GM04503 (cell line): Measurements from ENCODE around the gene SLAMF9.

Source experiments
- DNase-seq: peaks from one replicate; pipeline ENCODE4 v3.0.0-alpha.2; 2012; ENCODE audit warnings: low read depth

SLAMF9 gene

DNA sequence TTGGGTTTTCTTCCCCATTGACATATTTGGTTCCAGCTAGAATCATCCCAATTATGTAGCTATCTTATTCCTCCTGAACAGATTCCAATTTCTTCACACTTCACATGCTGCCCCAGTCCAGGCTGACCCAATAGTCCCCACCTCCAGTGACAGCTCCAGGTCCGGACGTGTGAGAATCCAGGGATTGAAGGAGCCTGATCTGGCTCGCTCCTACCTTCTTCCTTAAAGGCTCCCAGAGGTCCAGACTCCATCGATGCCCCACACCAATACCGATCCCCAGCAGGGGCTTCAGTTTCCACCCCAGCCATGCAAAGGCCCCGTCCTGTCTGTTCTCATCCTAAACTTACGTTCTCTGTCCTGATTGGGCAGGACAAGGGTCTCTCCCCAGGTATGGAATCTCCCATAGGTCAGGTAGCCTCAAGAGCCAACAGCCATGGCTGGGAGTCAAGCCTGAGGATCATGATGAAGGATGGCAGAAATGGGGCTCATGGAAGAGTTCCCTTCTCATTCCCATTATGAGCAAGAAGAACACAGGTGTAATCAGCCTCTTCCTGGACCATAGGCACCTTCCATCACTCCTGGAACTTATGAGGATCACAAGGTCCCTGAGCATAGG is 20.4 kb upstream of the SLAMF9 start:
- no peak for DNase-seq

DNA sequence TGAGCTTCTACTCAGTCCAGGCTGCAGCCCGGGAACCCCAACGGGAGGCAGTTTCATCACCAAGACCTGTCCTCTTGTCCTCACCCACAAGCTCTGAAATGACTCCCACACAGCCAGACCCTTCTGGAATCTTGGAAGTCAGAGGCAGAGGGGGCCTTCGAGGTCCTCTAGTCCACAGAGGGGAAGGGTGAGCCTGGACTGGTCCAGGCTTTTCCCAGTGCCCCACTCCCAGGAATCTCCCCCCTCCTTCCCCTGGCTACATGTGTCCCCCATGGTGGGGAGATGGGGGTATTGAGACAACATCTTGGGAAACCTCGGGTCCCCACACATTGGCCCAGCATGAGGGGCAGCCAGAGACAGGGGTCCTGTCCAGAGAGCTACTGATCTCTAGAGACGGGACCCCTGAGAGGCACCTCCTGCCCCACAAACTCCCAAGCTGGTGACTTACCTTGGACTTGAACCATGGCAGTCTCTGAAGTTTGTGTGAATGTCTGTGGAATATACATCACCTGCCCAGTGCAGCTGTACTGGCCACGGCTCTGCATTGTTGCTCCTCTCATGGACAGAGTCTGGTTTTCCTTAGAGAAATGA is 19.4 kb upstream of the SLAMF9 start:
- DNase-seq: no peak

DNA sequence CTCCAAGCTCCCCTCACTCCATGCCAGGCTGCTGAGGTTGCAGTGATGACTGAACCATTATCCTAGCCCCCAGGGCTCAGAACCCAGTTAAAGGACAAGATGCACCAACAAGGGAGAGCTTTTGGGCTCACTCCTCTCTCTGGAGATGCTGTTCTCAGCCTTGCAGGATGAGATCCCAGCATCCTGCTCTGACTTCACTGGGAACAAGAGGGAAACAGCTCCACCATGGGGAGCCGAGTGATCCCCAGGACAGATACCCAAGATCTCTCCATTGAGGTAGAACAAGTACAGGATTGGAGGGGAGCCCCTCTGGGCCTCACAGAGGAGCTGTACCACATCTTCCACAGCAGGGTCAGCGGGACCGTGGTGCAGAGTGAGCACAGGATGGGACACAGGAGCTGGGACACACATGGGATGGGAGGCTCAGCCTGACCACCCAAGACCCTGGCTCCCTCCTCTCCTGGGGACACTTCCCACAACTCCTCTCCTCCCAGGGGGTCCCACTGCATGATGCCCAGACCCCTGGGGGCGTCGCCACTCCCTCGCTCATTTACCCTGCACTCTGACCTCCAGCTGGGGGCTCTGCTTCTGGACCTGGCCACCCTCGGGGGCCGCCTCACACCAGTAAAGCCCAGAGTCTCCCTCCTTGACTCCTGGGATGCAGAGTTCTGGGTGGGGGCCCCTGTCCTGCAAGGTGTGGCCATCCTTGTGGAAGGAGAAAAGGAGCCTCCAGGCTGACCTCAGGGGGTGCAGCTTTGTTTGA is 18.6 kb upstream of the SLAMF9 start:
- DNase-seq: no peak

DNA sequence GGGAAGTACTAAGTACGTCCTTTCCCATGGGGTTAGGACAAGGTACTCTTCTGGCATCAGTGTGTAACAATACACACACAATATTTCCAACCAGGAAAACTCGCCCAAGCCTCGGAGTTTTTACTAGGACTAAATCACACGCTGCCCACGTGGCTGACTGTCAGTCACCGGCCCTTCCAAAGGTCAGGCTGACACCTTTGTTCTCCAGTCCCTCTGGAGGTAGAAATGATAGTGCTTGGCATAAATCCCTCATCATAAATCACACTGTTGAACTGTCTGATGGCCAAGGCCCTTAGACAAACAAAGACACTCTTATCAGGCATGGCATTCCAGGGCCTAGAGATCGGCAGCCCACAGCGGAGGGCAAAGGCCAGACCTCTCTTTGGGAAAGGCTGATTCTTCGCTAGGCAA is 16.9 kb upstream of the SLAMF9 start:
- DNase-seq: no peak

DNA sequence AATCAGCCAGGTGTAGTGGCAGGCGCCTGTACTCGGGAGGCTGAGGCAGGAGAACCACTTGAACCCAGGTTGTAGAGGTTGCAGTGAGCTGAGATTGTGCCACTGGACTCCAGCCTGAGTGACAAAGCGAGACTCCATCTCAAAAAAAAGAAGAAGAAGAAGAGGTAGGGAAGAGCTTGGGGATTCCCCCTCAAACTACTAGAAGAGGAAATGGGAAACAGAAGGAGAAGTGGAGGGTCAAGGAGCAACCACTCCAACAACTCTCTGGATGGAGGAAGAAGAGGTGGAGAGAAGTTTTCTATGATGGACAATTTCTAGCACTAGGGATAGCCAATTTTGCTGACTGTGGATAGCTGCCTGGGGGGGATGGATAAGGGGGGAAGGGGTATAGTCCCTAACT is 14.9 kb upstream of the SLAMF9 start:
- no peak for DNase-seq

DNA sequence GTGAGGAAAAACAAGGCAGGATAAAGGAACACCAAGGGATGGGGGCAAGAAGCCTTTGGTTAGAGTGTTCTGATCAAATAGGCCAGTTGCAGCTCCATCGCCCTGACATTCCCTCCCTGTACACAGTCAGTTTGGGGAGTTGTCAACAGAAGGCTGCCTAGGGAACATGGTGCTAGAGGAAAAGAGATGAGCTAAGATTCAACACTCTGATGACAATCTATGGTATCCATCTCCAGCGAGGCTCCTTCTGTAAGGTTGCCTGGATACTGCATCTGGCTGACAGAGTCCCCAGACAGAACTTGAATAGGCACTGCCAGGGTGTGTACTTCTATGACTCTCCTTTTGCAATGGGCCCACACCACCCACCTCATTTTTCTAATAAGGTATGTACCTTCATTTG is 11.2 kb upstream of the SLAMF9 start:
- no peak for DNase-seq

DNA sequence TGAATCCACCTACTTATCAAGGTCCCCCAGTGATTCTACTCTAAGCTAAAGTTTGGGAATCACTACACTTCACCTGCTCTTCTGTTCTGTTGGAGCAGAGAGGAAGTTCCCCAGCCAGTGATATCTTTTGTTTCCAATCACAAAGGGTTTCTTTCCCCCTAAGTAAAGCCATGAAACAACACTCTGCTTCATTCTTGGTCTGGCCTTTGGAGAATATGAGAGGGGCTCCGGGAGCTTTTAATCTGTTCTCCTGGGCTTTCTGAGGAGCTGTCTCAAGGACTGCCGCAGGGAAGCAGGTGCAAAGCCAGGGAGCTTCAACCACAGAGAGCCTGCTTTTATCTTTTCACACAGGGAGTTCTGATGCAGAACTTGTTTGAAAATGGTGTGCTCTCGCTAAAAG is 10.1 kb upstream of the SLAMF9 start:
- no peak for DNase-seq

DNA sequence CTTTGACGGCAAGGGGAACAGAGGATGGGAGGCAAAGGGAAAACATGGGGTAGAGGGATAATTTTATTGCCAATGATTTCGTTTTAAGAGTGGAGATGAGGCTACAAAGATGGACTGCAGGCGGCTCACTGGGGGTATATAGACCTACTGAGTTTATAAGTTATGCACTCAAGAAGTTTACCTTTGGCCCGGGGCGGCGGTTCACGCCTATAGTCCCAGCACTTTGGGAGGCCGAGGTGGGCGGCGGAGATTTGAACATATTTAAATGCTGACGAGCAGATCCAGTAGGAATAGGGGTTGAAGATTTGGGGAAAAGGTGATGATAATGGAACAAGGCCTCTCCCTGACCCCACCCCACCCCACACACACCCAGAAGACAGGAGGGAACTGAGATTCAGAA is 8.1 kb upstream of the SLAMF9 start:
- no peak for DNase-seq

DNA sequence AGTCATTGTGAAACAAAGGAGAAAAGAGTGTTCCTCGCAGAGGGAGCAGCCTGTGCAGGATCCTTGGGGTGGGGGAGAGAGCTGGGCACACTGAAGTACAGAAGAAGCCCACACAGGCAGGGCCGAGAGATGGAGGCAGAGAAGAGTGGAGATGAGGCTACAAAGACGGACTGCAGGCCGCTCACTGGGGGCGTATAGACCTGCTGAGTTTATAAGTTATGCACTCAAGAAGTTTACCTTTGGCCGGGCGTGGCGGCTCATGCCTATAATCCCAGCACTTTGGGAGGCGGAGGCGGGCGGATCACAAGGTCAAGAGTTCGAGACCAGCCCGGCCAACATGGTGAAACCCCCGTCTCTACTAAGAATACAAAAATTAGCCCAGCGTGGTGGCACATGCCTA is 7.6 kb upstream of the SLAMF9 start:
- no peak for DNase-seq

DNA sequence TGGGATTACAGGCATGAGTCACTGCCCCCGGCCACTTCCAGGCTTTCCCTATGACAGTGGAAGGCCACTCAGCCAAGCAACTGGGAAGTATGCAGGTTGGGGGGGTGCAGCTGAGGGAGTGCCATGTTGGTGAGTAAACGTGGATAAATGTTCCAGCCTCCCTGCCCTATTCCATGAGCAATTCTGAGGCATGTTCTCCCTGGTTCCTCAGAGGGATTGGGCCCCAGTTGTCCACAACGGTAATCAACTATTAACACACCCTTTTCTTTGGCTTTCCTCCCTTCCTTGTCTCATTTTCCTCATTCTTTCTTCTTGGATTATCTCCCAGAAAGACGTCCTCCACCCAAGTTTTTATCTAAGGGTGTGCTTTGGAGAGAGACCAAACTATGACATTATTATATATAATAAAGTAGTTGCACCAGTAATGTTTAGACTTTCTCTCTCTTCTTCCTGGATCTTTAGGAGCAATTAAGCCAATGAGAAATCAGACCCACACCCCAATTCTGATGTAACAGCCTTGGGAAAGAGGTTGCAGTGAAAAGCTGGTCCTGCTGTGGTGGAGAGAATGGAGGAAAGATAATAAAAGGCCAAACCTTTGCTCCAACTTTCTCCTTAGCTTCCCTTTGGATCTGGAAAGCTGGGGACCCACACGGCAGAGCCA is 6.8 kb upstream of the SLAMF9 start:
- DNase-seq: peak; percentile 95

DNA sequence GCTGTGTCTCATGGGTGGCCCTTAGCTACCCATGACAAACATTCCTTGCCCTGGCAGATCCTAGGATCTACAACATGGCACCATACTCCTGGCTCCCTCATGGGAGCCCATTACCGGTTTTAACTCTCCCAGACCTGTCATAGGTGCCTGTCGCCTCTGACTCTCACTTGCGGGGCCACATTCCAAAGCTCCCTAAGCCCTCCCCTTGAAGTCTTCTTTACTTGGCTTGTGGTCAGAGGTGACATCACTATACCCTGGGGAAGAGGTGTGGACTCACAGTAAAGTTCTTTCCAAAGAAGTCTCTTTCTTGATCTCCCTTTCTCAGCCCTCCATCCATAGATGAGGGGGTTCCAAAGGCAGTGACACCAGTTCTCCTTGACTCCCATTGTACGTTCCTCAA is 5.4 kb upstream of the SLAMF9 start:
- no peak for DNase-seq

DNA sequence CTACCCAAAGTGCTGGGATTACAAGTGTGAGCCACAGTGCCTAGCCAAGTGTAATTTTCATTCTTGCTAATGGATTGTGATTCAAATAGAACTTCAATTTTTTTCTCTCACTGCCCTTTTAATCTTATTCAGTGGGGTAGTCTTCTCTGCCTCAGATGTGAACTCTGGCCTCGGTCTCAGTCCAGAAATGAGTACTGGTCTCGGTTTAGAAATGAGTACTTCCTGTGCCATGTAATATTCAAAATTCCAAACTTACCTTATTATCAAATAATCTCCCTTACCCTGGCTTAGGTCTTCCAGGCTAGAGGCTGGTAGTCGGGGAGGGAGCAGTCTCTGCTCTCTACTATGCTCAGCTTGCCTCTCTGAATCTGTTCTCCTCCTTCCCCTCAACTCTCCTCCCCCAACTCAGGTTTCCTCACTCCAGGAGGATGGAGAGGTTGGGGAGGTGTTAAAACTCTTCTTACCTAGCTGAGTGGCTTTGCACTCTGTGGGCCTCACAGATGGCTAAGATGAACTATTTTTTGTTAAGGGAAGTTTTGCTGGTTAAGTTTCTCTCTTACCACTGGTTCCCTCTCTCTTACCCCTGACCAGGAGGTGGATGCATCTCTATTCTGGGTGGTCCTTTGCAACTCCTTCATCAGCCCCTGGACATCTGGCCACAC is 4.8 kb upstream of the SLAMF9 start:
- DNase-seq: no peak

DNA sequence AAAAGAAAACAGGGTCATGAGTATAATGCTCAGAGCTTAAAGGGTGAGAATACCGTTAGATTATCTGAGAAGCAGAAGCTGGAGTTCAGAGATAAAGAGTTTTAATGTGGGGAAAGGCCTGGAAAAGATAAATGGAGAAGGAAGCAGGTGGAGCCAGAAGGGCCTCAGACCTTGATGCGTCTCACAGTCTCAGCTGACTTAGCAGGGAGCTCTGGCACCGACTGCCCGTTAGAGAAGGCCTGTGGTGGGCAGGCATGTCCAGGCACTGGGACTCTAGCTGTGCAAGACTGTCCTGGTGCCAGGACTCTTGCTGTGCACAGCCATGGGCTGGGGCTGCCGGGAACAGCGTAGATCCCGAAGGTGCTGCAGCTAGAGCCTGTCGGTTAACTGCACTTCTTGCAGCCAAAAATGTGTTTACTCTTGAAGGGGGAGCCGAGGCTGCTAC is 3.8 kb upstream of the SLAMF9 start:
- no peak for DNase-seq

DNA sequence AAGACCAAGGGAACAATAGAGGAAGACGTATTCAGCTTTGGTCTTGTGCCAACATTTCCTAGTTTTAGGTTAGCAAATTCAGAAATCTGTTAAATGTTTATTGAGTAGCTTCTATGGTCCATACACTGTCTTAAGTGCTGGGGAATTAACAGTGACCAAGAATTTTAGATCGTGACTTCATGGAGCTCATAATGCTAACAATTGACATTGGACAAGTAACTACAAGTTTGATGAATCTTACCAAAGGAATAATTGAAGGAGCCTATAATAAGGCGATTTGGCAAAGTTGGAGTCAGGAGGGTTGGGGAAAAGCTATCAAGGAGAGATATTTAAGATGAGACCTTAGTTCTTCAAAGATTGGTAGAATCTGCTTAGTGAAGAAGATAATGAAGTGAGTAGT is 1.4 kb upstream of the SLAMF9 start:
- DNase-seq: no peak

DNA sequence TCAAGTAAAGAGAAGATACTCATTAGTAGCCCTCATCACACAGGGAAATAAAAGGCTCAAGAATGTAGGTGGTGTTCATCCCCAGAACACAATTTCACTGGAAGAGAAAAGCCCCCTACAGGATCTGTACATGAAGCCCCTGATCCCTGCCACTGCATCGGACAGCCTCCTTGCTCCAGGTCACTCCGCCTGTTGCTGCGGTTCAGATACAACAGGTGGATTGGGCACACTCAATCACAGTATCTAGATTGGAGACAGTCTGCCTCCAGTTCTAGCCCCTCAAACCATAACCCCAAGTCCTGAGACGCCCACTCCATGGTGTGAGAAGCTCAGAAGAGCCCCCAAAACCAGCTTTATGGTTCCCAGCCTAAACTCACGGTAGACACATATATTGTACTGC is 1.1 kb downstream of the SLAMF9 start:
- no peak for DNase-seq

DNA sequence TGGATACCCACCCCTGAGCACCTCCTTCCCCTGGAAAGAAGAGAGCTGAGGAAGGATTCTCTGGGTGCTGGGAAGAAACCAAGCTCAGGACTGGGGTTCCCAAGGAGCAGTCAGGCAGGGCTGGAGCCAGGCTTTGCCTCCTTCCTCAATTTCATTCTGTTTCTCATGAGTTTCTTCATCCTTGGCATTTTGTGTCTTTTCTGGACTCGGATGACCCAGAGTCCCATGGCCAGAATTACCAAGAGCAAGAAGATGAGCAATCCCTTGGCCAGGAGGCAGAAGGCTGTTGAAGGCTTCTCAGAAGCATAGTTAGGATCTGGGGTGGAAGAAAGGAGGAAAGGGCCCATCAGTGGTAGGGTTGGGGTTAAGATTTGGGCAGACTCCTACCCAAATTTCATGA is 2.5 kb downstream of the SLAMF9 start:
- no peak for DNase-seq

DNA sequence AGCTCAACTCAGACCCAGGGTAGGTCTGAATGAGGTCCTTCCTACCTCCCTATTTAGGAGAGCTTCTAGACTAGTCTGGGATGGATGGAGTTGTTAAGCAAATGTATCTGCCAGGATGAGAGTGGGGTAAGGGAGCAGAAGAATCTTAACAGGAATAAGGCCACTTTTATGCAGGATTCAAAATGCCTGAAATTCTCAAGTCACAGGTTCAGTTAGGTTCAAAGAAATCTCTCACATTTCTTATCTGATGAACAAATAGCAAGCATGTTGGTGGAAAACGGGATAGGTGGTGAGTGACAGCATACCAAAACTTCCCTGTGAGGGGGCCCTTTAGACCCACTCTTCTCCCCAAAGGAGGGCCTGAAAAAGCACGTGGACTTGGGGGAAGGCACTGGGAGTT is 3.0 kb downstream of the SLAMF9 start:
- DNase-seq: no peak

DNA sequence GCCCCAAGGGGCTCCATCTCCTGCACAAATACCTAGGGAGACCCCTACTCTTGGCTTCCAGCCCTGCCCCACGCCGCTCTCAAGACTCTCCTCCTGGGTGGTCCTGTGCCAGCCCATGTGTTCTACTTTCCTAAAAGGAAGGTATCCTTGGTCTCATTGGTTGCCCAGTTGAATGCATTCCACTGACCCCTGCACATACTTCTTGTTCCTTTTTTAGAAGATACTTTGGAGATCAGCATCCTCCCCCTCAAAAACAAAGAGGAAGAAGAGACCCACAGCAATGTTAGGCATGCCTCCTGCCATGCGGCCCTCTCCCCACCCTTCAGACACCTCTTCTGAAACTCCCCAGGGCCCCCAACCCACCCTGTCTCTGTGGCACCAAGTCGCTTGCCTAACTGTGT is 4.1 kb downstream of the SLAMF9 start:
- DNase-seq: no peak

DNA sequence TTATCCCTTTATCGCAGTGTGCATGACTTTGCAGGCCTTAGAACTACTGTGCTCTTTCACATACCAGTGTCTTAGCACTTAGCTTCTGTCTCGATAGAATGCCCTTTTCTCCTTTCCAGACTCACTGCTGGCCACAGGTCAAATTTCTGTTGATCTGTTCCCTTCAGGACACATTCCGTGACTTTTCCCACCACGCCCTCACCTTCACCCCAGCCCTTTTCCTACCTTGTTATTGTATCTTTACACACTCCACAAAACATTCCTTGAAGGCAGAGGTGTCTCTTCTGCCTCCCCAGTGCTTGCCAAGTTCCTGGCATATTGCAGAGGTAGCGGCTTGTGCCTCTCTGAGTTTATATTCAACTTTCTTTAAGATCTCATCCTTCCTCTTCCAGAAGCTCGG is 4.9 kb downstream of the SLAMF9 start:
- DNase-seq: no peak

DNA sequence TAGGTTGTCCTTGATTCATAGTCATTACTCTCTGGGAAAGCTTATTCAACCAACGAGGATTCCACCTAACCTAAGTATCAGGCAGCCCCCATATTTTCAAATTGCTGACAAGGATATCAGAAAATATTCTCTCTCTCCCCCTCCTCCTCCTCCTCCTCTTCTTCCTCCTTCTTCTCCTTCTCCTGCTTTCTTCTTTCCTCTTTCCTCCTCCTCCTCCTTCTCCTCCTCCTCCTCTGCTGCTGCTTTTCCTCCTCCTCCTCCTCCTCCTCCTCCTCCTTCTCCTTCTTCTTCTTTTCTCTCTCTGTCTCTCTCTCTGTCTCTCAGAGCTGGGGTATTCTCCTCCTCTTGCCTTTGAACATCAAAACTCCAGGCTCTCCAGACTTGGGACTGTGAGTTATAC is 6.1 kb downstream of the SLAMF9 start:
- no peak for DNase-seq

DNA sequence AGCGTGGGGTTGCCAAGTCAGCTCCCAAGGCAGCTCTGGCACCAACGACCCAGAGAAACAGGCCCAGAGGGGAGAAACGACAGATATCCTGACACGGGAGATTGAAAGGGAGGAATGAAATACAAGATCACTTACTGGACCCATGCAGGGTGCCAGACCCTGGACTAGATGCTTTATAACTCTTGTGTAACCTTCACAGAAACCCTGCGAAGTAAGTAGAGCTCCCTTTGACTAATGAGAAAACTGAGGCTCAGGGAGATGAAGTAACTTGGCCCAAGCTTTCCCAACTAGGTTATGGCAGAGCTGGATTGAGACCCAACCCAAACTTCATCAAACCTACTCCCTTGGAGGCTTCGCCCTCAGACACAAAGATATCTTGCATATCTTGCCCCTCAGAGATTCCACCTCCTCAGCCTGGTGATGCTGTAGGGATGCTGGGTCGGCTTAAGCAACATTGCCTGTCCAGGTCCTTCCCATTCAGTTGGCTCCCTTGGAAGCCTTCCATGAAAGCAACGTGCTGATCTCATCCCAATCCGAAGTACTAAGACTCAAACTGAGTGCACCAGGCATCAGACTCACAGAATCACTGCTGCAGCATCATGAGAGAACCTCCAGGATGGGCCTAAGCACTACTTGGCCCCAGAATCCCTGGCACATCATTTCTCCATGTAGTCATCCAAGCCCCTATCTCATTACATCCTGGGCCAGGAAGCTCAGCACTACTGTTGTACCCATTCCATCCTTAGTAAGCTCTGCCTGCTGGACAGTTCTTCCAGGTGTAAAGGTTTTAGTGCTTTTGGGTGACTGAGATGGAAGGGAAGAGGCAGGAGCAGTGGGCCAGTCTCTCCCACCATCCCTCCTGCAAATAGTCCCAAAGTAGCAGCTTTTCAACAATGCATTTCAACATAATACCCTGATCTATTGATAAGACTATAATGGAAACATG is 7.5 kb downstream of the SLAMF9 start:
- no peak for DNase-seq
